Pancreas (tissue), 10 donors: ENCODE measurements around the gene PPP1R3F. TPM values are rescaled to one million over a fixed set of nuclear protein-coding genes. Genes with fewer than 3 reads are reported as not detected.
A peak's percentile ranks its signal among the peaks of the same experiment; 100 is the strongest.
"Not testable (repeated sequence)": the region's sequence is repeated elsewhere in the genome, so short reads cannot be mapped to it uniquely, and the experiment has no call there.

Experiments
- ATAC-seq, 4 donors: fragments of 200-7000 bp; cut with Tn5 transposase; one replicate each; pipeline versions ENCODE4 v1.8.0 to v1.9.1; 2020; ENCODE audit warnings: mild to moderate bottlenecking in 4 of 4, moderate library complexity in 4 of 4
- DNase-seq, 6 donors: peaks; one replicate each; pipeline ENCODE4 v3.0.0-alpha.2; 2020
- FAIRE-seq: peaks from 2 replicates; lab custom pipeline; 2012; peaks lifted over from hg19 to GRCh38; lab: Jason Lieb, UNC
- H3K27ac ChIP-seq, 4 donors: fragments of 200-600 bp; sonication (generic); 1 replicate in 3 of 4; 2 replicates in 1 of 4; pipeline versions ENCODE4 v1.5.0 to v1.8.0; 2020
- H3K27me3 ChIP-seq, 4 donors: fragments of 200-600 bp; one replicate each; pipeline ENCODE4 v1.8.0; 2021
- H3K36me3 ChIP-seq, 3 donors: fragments of 200-600 bp; sonication (generic) in 1 of 3; one replicate each; pipeline versions ENCODE4 v1.5.0 to v1.8.0; 2020 to 2021
- H3K4me1 ChIP-seq, 3 donors: fragments of 200-600 bp; one replicate each; pipeline ENCODE4 v1.8.0; 2021
- H3K4me3 ChIP-seq, 4 donors: fragments of 200-600 bp; sonication (generic) in 2 of 4; one replicate each; pipeline versions ENCODE4 v1.5.0 to v1.8.0; 2020 to 2021
- H3K9me3 ChIP-seq, 4 donors: fragments of 200-600 bp; one replicate each; pipeline ENCODE4 v1.8.0; 2021
- CTCF ChIP-seq, 4 donors: fragments of 200-600 bp; sonication (generic) in 3 of 4; IDR thresholded peaks; one replicate each; pipeline versions ENCODE4 v1.5.0 to v1.8.0; 2021; ENCODE audit warnings: antibody characterized with exemption in 4 of 4
- WGBS, 2 donors: extraction: QIAGEN DNeasy Blood & Tissue Kit; methylation state at CpG; one replicate each; pipeline ENCODE4 v1.1.7; 2013; 5-methylcytosine and 5-hydroxymethylcytosine counted together
- intact Hi-C, 3 donors: fragments of 100-400 bp; cut with DNase I; formaldehyde crosslinking; loops; one replicate each; pipeline versions ENCODE4 v1.11.1 to v1.14.2; 2022
- polyA plus RNA-seq, 2 donors: library from polyadenylated mRNA; stranded (reverse); fragments of 200-250 nt; gene quantifications; one replicate each; pipeline ENCODE4 v1.2.3, GENCODE V29; 2013
- total RNA-seq, 6 donors: library from RNA; stranded (reverse); fragmentation: NEBNext Ultra II Directional in 4 of 6; extraction: Animal tissue kit (Norgen Biotek cat#: 25700) in 4 of 6; gene quantifications; one replicate each; pipeline versions ENCODE4 v1.2.1 to v1.2.4, GENCODE V29; 2021 to 2023
- donor health status: healthy with polysubstance abuse.
- donor health status: DM: no; HTN: no; CAD: no; lungs with moderate emphysema.
- donor health status: DM: no; HTN: no; CAD: no.
- donor health status: control.
- donor health status: control.
- donor health status: Bipolar disorder and iron deficiency.
- donor health status: DM: yes; HTN: yes; CAD: no.
- donor health status: DM: no; HTN: no; CAD: no.
- donor health status: DM: no; HTN: no; CAD: no.
- donor health status: DM: yes; HTN: yes; CAD: no.

Gene PPP1R3F
- total and polyA plus RNA-seq, 8 donors: 1.1 to 5.6 (median 1.7) TPM

- 74 to 76% methylated on average over 15 of the region's 15 CpGs for WGBS, 2 donors
- DNase-seq: no peak
Observed at GRCh38 chrX:49308604-49309269, 39.1 kb downstream of the PPP1R3F start.

GRCh38 chrX:49309401-49309981 lies 39.9 kb downstream of the PPP1R3F start:
- no peaks in the 10 kb centered on the region for H3K36me3 ChIP-seq
- H3K27ac ChIP-seq: peak overlapping the region in 3 of 4 donors; percentile 16 to 65 (median 63)
- H3K9me3 ChIP-seq: no peaks in the 10 kb centered on the region
- intact Hi-C loops: no loop called here
- DNase-seq (no peak), FAIRE-seq (peak; percentile 99), ATAC-seq (peak; percentile 60 to 76 (median 69))
- no peak for TF ChIP-seq CTCF (IDR thresholded peaks at IDR 0.05)
- peak overlapping the region in 3 of 4 donors; percentile 5 to 34 (median 26) for H3K4me3 ChIP-seq
- WGBS, 2 donors: 1 to 21% methylated on average over 8 of the region's 8 CpGs
- peaks cover 0 to 7% (median 0%) of the 10 kb centered on the region in 3 donors for H3K4me1 ChIP-seq
- H3K27me3 ChIP-seq: peaks cover 0 to 9% (median 0%) of the 10 kb centered on the region in 4 donors

More at GRCh38 chrX:49308604-49309269, 39.1 kb downstream of the PPP1R3F start:
- TF ChIP-seq CTCF (IDR thresholded peaks at IDR 0.05): no peak
- peak in 3 of 4 donors; percentile 44 to 61 (median 60) for ATAC-seq
- H3K4me1 ChIP-seq: peaks cover 0 to 7% (median 0%) of the 10 kb centered on the region in 3 donors
- H3K27ac ChIP-seq: peak overlapping the region in 2 of 4 donors; percentile 63 to 65
- no peaks in the 10 kb centered on the region for H3K36me3 ChIP-seq
- peaks cover 0 to 14% (median 0%) of the 10 kb centered on the region in 4 donors for H3K27me3 ChIP-seq
- H3K4me3 ChIP-seq: peak overlapping the region in 2 of 4 donors; percentile 26 to 34
- no peaks in the 10 kb centered on the region for H3K9me3 ChIP-seq
- intact Hi-C loops: no loop called here
- no peak for FAIRE-seq

DNA sequence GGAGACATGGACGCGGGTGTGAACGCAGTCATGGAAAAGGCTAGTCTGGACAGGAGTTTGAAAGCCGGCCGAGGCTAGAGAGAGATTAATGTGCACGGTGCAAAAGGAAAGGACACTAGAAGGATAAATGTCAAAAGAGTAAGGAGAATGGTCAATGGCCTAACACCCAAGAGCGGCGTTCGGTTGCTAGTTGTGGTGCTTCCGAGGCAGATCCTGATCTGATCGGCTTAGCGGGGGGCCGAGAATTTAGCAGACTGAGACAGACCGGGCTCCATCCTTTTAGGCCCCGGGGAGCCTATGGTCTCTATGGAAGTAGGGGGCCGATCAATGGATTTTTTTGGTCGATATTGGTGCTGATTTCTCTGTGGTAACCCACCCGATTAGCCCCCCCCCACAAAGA lies 40.8 kb downstream of the PPP1R3F start:
- H3K4me3 ChIP-seq: no peak overlapping the region
- no peak for FAIRE-seq
- no peak for DNase-seq
- intact Hi-C loops: no loop called here
- no peaks in the 10 kb centered on the region for H3K36me3 ChIP-seq
- TF ChIP-seq CTCF (IDR thresholded peaks at IDR 0.05): no peak
- H3K27me3 ChIP-seq: peaks cover 0 to 9% (median 0%) of the 10 kb centered on the region in 4 donors
- 80 to 84% methylated on average over 18 of the region's 18 CpGs for WGBS, 2 donors
- no peaks in the 10 kb centered on the region for H3K9me3 ChIP-seq
- H3K27ac ChIP-seq: no peak overlapping the region
- ATAC-seq: no peak
- H3K4me1 ChIP-seq: peaks cover 0 to 7% (median 0%) of the 10 kb centered on the region in 3 donors

GRCh38 chrX:49312176-49312575 lies 42.6 kb downstream of the PPP1R3F start:
- FAIRE-seq: no peak
- no peak for DNase-seq
- H3K4me1 ChIP-seq: peaks cover 0 to 7% (median 0%) of the 10 kb centered on the region in 3 donors
- no peak overlapping the region for H3K27ac ChIP-seq
- 67 to 72% methylated on average over 2 of the region's 2 CpGs for WGBS, 2 donors
- no peaks in the 10 kb centered on the region for H3K27me3 ChIP-seq
- no peak for ATAC-seq
- no peaks in the 10 kb centered on the region for H3K9me3 ChIP-seq
- intact Hi-C loops: no loop called here
- H3K4me3 ChIP-seq: no peak overlapping the region
- TF ChIP-seq CTCF (IDR thresholded peaks at IDR 0.05): no peak
- H3K36me3 ChIP-seq: no peaks in the 10 kb centered on the region

DNA sequence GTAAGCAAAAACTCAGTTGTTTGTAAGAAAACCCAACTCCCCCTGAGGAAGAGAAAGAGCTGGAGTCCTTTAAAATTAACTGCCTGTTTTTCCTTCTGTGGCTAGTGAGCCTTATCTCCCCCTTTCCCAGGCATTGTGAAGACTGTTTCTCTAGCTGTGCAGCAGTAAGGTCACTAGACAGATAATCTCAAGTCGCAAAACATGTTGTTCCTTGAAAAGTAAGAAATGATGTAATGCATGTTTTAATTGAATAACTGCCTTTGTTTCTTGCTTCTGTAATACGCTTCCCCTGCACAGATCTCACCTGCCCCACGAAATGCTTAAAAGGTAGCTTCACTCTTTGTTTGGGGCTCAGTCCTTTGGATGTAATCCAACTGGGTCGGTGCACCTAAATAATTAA lies 46.5 kb downstream of the PPP1R3F start:
- H3K4me3 ChIP-seq: no peak overlapping the region
- no peaks in the 10 kb centered on the region for H3K4me1 ChIP-seq
- H3K27ac ChIP-seq: no peak overlapping the region
- intact Hi-C loops: no loop called here
- H3K9me3 ChIP-seq: no peaks in the 10 kb centered on the region
- ATAC-seq (no peak), DNase-seq (no peak), FAIRE-seq (no peak)
- no peak for TF ChIP-seq CTCF (IDR thresholded peaks at IDR 0.05)
- no peaks in the 10 kb centered on the region for H3K36me3 ChIP-seq
- H3K27me3 ChIP-seq: no peaks in the 10 kb centered on the region
- WGBS, 2 donors: 37 to 51% methylated on average over 4 of the region's 4 CpGs

- H3K4me1 ChIP-seq, intact Hi-C loops, FAIRE-seq, DNase-seq, H3K27me3 ChIP-seq, H3K9me3 ChIP-seq, ATAC-seq, H3K4me3 ChIP-seq, H3K27ac ChIP-seq, H3K36me3 ChIP-seq: not testable (repeated sequence)
- WGBS, 2 donors: no CpG with 5 or more reads among the region's 16 CpGs
Observed at GRCh38 chrX:49321737-49322136, 52.1 kb downstream of the PPP1R3F start, which contains the start of gene GAGE12J. Gene GAGE12J (plus strand): TSS chrX:49322037. CDS start chrX:49323194, 1,157 bp downstream.

- DNase-seq: peak in 1 of 6 donors; percentile 33
- H3K27ac ChIP-seq, H3K4me1 ChIP-seq, H3K9me3 ChIP-seq, H3K4me3 ChIP-seq, H3K36me3 ChIP-seq, FAIRE-seq, H3K27me3 ChIP-seq, ATAC-seq, intact Hi-C loops: not testable (repeated sequence)
- WGBS, 2 donors: no CpG with 5 or more reads among the region's 27 CpGs
Observed at GRCh38 chrX:49322266-49322665, 52.7 kb downstream of the PPP1R3F start.
